Effector CD8-positive, alpha-beta T cell (primary cell): ENCODE data around the gene SGCG.
"Not testable (repeated sequence)": the region's sequence is repeated elsewhere in the genome, so short reads cannot be mapped to it uniquely, and the experiment has no call there.

Experiments used
- DNase-seq: peaks from one replicate; lab custom pipeline; 2025; lab: John Stamatoyannopoulos, UW
- total RNA-seq, 4 experiments: gene quantifications; one replicate each; lab custom pipeline; 2026; lab: John Stamatoyannopoulos, UW

SGCG gene, protein sequence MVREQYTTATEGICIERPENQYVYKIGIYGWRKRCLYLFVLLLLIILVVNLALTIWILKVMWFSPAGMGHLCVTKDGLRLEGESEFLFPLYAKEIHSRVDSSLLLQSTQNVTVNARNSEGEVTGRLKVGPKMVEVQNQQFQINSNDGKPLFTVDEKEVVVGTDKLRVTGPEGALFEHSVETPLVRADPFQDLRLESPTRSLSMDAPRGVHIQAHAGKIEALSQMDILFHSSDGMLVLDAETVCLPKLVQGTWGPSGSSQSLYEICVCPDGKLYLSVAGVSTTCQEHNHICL
- total RNA-seq, result 0 reads per million in 4 experiments

GRCh38 chr13:23180711-23181110, at the start of gene SGCG:
TSS of gene SGCG (plus strand) at chr13:23180979. CDS start at chr13:23203695, 22,716 bp downstream.
- DNase-seq, result no peak

- DNase-seq, result no peak
Measured at GRCh38 chr13:23134542-23134941, 46.2 kb upstream of the SGCG start.

GRCh38 chr13:23140492-23140891, 40.3 kb upstream of the SGCG start:
- DNase-seq, result no peak

DNA sequence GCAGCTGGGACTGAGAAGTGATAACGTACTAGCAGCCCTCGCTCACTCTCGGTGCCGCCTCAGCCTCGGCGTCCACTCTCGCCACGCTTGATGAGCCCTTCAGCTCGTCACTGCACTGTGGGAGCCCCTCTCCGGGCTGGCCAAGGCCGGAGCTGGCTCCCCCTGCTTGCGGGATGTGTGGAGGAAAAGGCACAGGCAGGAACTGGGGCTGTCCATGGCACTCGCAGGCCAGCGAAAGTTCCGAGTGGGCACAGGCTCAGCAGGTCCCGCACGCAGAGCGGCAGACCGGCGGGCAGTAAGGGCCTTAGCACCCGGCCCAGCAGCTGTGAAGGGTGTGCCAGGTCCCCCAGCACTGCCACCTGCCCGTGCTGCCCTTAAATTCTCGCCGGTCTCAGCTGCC, 38.8 kb upstream of the SGCG start:
- no peak for DNase-seq

GRCh38 chr13:23142607-23143006, 38.2 kb upstream of the SGCG start:
- DNase-seq, result not testable (repeated sequence)

GRCh38 chr13:23144431-23144830, 36.3 kb upstream of the SGCG start:
- no peak for DNase-seq

GRCh38 chr13:23146006-23146405, 34.8 kb upstream of the SGCG start:
- no peak for DNase-seq

- no peak for DNase-seq
Measured at GRCh38 chr13:23146811-23147625, 33.8 kb upstream of the SGCG start.

- no peak for DNase-seq
Measured at GRCh38 chr13:23147827-23148226, 33.0 kb upstream of the SGCG start.

DNA sequence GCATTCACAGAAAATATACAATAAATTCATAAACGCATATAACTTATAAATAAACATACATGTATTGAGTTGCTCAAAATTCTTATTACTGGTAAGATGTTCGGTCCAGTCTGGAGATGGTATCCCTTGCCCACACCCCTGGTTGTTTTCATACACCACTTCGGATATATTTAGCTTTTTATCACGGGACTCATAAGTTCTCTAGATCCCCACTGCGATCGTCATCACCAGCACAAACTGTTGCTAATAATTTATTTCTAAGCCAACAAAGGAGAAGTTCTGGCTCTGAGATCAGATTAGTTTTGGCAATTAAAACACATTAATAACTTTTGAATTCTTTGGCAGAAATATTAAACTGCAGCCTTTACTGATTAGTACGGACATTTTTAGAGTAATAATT, 23.0 kb upstream of the SGCG start:
- no peak for DNase-seq

DNA sequence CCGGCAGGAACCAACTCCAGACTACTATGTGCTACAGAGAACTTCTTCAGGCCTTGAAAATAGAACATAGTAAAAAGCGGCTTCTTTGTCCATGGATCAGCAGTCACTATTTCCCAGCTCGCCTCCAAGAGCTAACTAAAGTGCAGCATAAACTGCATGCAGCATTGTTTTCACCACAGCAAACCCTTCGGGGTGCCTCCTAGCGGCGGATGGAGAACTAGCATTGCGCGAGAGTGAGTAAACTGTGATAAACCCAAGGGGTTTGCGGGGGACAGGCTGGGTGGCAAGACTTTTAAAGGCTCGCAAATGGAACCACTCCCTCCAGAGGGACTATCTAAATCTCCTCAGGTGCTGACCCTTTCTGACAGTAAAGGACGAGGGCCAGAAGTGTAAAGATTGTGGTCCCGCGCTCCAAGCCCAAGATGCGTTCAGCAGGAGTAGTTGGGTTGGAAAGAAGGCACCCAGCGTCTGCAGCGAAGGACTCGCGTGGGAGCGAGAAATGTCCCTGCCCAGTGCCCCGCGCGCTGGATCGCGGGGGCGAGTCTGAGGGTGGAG, 21.5 kb upstream of the SGCG start:
- no peak for DNase-seq

DNA sequence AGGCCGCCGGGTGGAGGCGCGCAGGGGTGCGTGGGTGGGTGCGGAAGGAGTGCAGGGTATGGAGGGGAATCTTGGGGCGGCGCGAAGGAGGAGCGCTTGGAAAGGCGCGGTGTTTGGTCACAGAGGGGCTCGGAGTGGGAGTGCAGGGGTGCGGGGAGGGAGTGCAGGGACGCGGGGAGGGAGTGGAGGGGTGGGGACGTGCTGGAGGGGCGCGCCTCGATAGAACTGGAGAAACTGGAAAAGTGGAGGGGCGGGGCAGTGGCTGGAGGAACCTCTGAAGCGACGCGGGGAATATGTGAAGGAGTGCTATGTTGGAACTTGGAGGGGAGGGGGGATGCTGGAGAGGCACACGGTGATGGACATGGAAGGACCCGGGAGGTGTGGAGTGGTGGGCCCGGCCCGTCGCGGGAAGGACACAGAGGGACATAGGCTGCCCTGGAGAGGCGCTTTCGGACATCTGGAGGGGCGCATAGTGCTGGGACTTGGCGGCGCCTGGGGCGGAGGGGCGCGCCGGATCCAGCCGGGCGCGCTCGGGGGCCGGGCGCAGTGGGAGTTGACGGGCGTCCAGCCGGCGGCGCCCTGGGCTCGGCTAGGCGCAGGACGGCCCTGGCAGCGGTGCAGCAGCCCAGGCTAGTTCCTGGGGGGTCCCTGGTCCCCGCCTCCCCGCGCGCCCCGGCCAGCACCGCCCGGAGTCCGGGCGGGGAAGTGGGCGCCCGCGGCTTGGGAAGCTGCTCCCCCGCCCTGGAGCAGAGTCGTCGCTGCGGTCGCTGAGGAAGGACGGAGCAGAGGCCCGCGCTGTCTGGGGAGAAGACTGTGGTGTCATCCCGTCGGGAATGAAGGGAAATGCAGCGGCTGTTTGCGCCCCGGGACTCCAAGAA, 20.8 kb upstream of the SGCG start:
- DNase-seq, result no peak

GRCh38 chr13:23160638-23161480, 19.9 kb upstream of the SGCG start:
- no peak for DNase-seq

GRCh38 chr13:23161481-23161825, 19.3 kb upstream of the SGCG start:
- DNase-seq, result no peak

GRCh38 chr13:23175920-23176319, 4.9 kb upstream of the SGCG start:
- no peak for DNase-seq

GRCh38 chr13:23182142-23182541, 1.4 kb downstream of the SGCG start:
- no peak for DNase-seq

DNA sequence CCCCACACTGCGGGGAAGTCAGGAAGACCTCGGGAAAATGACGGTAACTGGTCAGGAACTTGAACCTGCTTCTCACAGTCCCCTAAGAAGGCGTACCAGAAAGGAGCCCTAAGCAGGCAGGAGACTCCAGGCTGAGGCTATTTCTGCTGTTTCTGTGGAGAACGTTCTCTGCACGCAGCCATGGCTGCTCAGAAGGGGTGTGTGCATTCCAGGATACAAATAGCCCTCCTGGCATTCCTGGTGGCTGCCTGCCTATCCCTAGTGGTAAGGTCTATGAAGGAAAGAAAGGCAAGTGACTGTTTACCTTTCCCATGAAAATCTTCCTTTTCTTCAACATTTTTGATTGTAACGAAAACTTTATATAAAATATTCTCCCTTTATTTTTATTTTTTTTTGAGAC, 2.5 kb downstream of the SGCG start:
- no peak for DNase-seq

DNA sequence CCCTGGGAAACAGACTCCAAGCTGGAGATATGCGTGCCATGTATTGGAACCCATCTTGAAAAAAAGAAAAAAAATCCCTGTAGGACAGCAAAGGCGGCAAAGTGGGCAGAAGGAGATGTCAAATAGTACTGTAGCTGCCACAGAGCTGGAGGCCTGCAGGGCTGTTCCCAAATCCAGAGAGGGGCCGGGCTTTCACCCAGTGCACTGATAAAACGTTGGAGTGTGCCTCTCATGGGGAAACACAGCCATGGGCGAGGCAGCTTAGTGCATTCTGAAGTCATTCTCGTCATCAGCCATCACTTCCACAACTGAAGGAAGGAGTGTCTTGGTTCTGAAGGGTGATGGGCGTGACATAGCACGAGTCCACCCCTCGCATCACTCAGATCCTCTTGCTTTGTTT, 4.8 kb downstream of the SGCG start:
- no peak for DNase-seq

DNA sequence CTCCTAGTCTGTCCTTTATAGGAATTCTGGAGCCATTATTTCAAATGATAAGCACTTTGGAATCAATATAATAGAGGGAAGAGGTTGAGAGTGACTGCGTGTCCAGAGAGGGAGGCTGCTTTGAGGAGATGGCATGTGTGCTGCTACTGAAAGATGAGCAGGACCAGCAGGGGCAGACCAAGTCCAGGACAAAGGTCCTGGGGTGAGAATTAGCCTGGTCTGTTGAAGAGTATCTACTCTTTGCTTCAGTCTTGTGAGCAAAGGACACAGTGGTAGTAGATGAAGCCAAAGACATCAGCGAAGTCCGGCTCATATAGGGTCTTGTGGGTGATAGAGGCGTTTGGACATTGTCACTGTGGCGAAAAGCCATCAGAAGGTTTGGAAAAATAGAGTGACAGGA, 21.1 kb downstream of the SGCG start:
- DNase-seq, result no peak

GRCh38 chr13:23202383-23202782, 21.6 kb downstream of the SGCG start:
- DNase-seq, result no peak

GRCh38 chr13:23203516-23203915, 22.7 kb downstream of the SGCG start:
- no peak for DNase-seq
